Neural crest cell (in vitro differentiated cells): Measurements from ENCODE around the gene RNF26. TPM values are rescaled to one million over a fixed set of nuclear protein-coding genes. Genes with fewer than 3 reads are reported as not detected.

Source experiments
- DNase-seq: peaks from one replicate; pipeline ENCODE4 v3.0.0; 2021; ENCODE audit warnings: low read depth, mixed read lengths, low spot score
- H3K27ac Mint-ChIP-seq: one replicate; pipeline ENCODE4 v1.8.0; 2021; ENCODE audit warnings: mild to moderate bottlenecking, mixed read lengths; ENCODE audit not compliant: unreplicated experiment
- H3K27me3 Mint-ChIP-seq: 2 replicates; pipeline ENCODE4 v1.8.0; 2021; ENCODE audit warnings: low read depth, mild to moderate bottlenecking, mixed read lengths
- H3K36me3 Mint-ChIP-seq: 2 replicates; pipeline ENCODE4 v1.8.0; 2021; ENCODE audit warnings: low read depth, mild to moderate bottlenecking, mixed read lengths
- H3K4me1 Mint-ChIP-seq: 2 replicates; pipeline ENCODE4 v1.8.0; 2021; ENCODE audit warnings: mixed read lengths
- H3K4me3 Mint-ChIP-seq: one replicate; pipeline ENCODE4 v1.8.0; 2021; ENCODE audit warnings: mild to moderate bottlenecking, mixed read lengths
- H3K9me3 Mint-ChIP-seq: 2 replicates; pipeline ENCODE4 v1.8.0; 2021; ENCODE audit warnings: mixed read lengths
- total RNA-seq: library from RNA; stranded (reverse); gene quantifications from 2 replicates; pipeline ENCODE4 v1.2.1, GENCODE V29; 2021
- TF ChIP-seq, protein P1 (sequence below): fragments of 200-600 bp; sonication (generic); conservative IDR thresholded peaks from 2 replicates; pipeline ENCODE4 v1.5.0; 2021; ENCODE audit warnings: antibody characterized with exemption, mild to moderate bottlenecking

Gene RNF26
- total RNA-seq, 1 donor from 2014 or later, result 47.9 TPM

DNA sequence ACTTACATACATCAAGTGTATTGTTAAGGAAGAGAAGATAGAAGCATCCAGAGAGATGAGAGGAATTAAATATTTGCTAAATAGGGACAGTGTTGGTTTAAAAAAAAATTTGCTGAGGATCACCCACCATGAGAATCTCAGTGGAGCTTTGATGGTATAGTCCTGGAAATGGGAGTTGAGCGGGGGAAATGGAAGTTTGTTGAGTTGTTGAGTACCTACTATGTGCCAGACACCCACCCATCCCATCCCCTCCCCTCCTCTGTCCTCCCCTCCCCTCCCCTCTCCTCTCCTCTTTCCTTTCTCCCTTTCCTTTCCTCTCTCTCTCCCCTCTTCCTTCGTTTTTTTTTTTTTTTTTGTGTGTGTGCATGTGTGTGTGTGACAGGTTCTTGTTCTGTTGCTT, 16.9 kb downstream of the RNF26 start:
- no peak for DNase-seq
- peaks cover 32% of the 10 kb centered on the region for H3K4me1 Mint-ChIP-seq
- TF ChIP-seq, protein P1, sequence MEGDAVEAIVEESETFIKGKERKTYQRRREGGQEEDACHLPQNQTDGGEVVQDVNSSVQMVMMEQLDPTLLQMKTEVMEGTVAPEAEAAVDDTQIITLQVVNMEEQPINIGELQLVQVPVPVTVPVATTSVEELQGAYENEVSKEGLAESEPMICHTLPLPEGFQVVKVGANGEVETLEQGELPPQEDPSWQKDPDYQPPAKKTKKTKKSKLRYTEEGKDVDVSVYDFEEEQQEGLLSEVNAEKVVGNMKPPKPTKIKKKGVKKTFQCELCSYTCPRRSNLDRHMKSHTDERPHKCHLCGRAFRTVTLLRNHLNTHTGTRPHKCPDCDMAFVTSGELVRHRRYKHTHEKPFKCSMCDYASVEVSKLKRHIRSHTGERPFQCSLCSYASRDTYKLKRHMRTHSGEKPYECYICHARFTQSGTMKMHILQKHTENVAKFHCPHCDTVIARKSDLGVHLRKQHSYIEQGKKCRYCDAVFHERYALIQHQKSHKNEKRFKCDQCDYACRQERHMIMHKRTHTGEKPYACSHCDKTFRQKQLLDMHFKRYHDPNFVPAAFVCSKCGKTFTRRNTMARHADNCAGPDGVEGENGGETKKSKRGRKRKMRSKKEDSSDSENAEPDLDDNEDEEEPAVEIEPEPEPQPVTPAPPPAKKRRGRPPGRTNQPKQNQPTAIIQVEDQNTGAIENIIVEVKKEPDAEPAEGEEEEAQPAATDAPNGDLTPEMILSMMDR, result no peak
- no peak overlapping the region for H3K27ac Mint-ChIP-seq
- H3K4me3 Mint-ChIP-seq, result no peak overlapping the region
- no peaks in the 10 kb centered on the region for H3K9me3 Mint-ChIP-seq
- peaks cover 29% of the 10 kb centered on the region for H3K27me3 Mint-ChIP-seq
- H3K36me3 Mint-ChIP-seq, result no peaks in the 10 kb centered on the region

DNA sequence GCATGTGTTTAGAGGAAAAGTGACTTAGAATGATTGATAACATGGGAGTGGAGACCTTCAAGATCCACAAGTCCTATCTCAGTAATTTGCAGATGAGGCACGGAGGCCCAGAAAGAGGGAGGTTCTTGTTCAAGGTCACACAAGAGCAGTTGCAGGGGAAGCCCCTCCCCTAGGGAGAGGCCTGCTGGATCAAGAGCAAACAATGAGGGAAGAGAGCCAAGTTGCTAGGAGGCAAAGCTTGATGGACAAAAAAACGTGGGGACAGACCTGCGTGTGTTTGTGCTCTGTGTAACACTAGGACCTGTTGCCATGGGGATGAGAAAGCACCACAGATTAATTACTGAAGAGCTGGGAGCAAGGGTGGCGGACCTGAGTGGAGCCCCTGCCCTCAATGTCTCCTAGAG, 18.5 kb downstream of the RNF26 start:
- Mint-ChIP-seq H3K4me1 (peaks cover 43% of the 10 kb centered on the region), H3K27ac (no peak overlapping the region), H3K4me3 (peak overlapping the region; percentile 42), H3K36me3 (no peaks in the 10 kb centered on the region), H3K27me3 (peaks cover 22% of the 10 kb centered on the region), H3K9me3 (no peaks in the 10 kb centered on the region)
- no peak for DNase-seq
- TF ChIP-seq, protein P1, result no peak

DNA sequence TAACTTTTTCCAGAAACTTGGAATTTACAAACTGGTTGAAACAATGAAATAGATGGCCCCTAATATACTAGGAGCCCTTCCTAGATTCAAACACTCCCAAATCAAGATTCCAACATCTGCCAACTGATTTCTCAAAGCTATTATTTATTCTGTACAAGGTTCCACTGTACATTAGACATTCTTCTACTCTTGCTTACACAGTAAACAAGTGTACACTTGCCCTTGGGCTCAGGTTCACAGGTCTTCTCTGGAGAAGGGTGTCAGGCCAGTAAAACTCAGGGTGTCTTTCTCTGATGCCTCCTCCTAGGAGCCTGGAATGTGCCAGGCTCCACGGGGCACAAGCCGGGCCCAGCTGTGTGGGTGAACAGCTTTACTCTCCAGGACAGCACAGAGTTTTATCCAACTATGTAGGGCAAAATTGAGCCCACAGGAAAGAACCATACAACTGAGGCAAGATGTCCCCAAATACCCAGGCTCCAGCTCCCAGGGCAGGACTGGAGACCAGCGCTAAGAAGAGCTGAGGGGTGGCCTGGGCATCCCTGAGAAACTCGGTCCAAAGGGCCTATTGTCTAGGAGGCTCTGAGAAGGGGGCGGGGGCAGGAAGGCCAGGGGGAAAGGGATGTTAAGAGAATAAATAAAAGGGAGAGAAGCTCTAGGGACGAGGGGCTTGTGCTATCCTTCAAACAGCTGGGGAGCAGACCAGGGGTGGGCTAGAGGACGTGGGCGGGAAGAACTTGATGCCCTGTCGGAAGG, 20.9 kb downstream of the RNF26 start:
- TF ChIP-seq, protein P1, result no peak
- no peak for DNase-seq
- Mint-ChIP-seq H3K36me3 (no peaks in the 10 kb centered on the region), H3K4me1 (peaks cover 39% of the 10 kb centered on the region), H3K4me3 (peak overlapping the region; percentile 95), H3K27me3 (peaks cover 18% of the 10 kb centered on the region), H3K9me3 (no peaks in the 10 kb centered on the region), H3K27ac (no peak overlapping the region)

DNA sequence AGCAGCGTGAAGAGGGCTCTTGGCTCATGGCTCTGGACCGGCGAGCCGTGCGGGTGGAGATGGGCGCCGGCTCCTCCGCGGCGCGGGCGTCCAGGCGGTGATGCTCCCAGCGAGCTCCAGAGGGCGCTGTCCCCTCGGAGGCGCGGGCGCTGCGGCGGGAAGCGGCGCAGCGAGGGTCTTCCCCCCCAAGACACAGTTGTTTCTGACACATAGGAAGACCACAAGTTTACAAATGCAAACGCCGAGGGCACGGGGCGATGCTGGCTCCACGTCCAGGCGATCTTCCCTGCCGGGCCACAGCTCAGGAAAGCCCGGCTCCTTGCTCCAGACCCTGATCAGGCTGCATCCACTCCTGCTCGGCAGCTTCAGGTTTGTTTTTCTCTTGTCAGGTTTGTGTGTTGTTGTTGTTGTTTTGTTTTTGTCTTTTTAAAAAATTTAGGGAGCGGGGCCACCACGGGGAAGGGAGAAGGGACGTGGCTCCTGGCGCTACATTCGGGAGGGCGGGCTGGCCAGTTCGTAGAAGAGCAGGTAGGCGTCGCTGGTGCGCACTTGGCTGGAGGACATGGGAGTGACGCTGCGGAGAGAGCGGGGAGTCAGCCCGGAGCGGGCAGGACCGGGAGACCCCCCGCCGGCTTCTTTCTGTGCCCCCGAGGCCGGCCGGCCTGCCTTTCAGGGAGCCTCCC, 22.2 kb downstream of the RNF26 start:
- no peaks in the 10 kb centered on the region for H3K36me3 Mint-ChIP-seq
- DNase-seq, result peak; percentile 85
- H3K9me3 Mint-ChIP-seq, result no peaks in the 10 kb centered on the region
- peaks cover 15% of the 10 kb centered on the region for H3K27me3 Mint-ChIP-seq
- TF ChIP-seq, protein P1, result peak; percentile 99
- peak overlapping the region; percentile 95 for H3K4me3 Mint-ChIP-seq
- H3K27ac Mint-ChIP-seq, result peak overlapping the region; percentile 97
- peaks cover 42% of the 10 kb centered on the region for H3K4me1 Mint-ChIP-seq

DNA sequence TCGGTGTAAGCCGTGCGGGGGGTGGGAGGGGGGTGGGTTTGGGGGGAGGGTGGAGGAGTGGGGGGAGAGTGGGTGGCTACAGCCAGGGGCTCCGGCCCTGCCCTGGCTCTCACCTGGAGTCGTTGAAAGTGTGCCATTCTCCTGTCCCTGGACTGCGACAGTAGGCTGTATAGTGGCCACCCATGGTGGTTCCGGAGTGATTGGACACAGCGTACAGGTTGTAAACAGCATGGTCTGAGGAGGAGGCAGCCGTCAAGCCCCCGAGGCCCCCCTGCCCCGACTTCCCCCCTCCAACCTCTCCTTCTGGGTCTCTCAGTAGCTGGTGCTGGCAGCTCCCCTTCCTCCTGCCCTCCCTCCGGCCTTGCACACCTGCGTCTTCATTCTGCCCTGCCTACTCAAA, 22.7 kb downstream of the RNF26 start:
- DNase-seq, result no peak
- TF ChIP-seq, protein P1, result no peak
- Mint-ChIP-seq H3K27ac (no peak overlapping the region), H3K4me1 (peaks cover 46% of the 10 kb centered on the region), H3K36me3 (no peaks in the 10 kb centered on the region), H3K9me3 (no peaks in the 10 kb centered on the region), H3K27me3 (peaks cover 19% of the 10 kb centered on the region), H3K4me3 (peak overlapping the region; percentile 73)
